HG02973 (cell line): ENCODE data around the gene ITGA3.

ENCODE experiments used
- ATAC-seq: cut with Tn5 transposase; IDR thresholded peaks from one replicate; pipeline ENCODE4 v1.9.1; 2021; ENCODE audit warnings: moderate library complexity; ENCODE audit not compliant: unreplicated experiment

ITGA3 gene

DNA sequence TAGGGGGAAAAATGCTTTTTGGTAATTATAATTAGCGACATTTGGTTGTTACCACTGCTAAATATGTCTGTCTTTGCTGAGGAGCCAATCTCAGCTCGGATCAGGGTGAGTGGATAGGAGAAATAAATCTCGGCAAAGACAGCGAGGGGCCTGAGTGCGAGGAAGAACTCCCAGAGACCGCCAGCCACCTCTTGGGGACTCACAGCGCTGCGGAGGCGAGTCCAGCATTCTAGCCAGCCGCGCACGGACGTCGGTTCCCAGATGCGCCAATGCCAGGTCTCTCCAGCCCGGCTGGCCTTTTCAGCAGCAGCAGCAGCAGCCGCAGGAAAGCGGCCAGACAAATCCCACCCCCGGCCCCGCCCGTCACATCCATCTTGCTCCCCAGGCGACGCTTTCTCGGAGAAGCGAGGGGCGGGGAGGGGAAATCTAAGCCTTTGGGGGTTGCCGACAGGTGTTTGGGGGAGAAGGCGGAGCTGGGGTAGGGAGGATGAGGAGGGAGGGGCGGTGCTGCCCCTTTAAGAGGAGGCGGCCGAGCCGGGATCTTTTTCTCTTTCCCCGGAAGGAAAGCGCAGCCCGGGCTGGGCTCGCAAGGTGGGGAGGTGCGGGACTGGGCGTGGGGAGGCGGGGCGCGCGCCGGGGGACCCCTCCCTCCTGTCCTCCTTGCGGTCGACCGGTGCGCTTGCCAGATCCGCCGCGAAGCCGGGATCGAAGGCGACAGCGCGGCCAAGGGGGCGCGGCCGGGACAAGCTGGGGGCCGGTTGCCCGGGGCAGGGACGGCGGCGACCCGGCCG, at the start of gene ITGA3:
TSS of gene ITGA3 (plus strand) at position 685 of the 791 bp plus-strand sequence. CDS start 330 bp downstream, outside the sequence.
- peak; percentile 26 for ATAC-seq

- ATAC-seq: no peak
These were observed 46.6 kb upstream of the ITGA3 start for GRCh38 chr17:50009282-50009681.

GRCh38 chr17:50013079-50013478, 42.8 kb upstream of the ITGA3 start:
- ATAC-seq: no peak

GRCh38 chr17:50014471-50015088, 41.3 kb upstream of the ITGA3 start:
- ATAC-seq: no peak

DNA sequence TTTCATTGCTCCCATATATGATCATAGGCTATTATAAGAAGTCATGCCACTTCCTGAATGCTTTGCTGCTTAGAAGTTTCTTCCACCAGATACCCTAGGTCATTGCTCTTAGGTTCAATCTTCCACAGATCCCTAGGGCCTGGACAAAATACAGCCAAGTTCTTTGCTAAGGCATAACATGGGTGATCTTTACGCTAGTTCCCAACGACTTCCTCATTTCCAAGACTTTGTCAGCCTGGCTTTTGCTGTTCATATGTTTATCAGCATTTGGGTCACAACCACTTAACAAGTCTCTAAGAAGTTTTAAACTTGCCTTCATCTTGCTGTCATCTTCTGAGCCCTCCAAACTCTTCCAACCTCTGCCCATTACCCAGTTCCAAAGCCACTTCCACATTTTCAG, 40.8 kb upstream of the ITGA3 start:
- no peak for ATAC-seq

- ATAC-seq: no peak
These were observed 37.0 kb upstream of the ITGA3 start for GRCh38 chr17:50018909-50019308.

DNA sequence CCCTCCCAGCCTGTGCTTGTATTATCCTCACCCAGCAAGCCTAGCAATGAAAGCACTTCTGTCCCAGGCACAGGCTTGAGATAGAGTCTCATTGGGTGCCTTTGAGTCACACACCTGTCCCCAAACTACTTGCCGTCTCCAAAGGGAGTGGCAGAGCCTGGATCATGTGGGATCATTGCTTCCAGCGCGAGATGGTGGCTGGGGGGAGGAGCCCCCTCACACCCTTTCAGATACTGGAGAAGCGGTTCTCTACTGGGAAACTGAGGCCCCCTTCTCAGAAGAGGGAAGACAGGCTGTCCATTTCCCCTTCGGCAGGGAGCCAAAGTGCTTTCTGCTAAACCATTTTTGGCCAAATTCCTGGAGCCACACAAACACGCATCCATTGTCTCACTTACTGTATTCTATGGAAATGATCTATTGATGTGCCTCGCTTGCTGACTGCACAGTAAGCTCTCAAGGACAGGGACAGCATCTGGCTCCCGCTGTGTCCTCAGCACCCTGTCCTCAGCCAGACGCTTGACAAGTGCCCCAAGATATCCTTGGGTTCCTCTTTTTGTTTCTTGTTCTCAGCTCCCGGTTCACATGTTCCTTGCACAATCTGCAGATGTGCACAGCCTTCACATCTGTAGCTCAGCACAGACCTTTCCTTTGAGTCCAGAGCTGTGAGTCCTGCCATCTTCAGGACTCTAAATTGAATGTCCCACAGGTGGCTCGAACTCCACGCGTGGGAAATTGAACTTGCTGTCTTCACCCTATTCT, 34.9 kb upstream of the ITGA3 start:
- no peak for ATAC-seq

- no peak for ATAC-seq
These were observed 34.1 kb upstream of the ITGA3 start for GRCh38 chr17:50021681-50022370.

DNA sequence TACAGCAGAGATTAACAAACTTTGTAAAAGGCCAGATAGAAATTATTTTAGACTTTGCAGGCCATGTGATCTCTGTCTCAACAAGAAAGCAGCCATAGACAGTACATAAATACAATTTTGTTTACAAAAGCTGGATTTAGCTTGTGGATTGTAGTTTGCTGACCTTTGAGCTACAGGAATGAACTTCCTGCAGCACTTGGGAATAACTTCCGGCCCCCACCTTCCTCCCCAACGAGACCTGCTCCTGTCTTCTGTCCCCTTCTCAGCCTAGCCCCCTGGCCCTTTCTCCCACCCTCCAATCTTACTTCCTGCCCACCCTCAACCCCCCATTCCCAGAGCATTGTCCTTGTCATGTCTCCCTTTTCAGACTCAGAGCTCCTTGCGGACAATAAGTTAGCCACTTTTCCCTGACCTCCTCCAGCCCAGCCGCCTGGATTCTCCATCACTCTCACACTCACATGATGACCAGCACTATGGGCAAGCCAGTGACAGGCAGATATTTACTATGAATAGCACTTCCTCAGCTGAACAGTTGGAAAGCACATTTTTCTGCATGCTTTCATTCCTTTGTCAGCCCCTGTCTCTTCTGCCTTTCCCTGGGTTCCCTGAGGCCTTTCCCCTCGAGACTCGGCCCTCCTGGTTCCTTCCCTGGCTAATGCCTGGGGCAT, 33.3 kb upstream of the ITGA3 start:
- ATAC-seq: no peak

- no peak for ATAC-seq
These were observed 32.4 kb upstream of the ITGA3 start for GRCh38 chr17:50023520-50023919.

DNA sequence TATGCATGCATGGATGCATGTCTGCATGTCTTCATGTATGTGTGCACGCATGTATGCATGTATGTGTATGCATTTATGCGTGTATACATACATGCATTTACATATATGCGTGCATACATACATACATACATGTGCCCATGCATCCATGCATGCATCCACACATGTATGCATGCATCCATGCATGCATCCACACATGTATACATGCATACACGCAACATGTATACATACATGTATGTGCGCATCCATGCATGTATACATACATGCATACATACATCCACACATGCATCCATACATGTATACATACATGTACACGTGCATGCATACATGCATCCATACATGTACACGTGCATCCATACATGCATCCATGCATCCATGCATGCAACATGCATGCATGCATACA, 31.1 kb upstream of the ITGA3 start:
- ATAC-seq: no peak

DNA sequence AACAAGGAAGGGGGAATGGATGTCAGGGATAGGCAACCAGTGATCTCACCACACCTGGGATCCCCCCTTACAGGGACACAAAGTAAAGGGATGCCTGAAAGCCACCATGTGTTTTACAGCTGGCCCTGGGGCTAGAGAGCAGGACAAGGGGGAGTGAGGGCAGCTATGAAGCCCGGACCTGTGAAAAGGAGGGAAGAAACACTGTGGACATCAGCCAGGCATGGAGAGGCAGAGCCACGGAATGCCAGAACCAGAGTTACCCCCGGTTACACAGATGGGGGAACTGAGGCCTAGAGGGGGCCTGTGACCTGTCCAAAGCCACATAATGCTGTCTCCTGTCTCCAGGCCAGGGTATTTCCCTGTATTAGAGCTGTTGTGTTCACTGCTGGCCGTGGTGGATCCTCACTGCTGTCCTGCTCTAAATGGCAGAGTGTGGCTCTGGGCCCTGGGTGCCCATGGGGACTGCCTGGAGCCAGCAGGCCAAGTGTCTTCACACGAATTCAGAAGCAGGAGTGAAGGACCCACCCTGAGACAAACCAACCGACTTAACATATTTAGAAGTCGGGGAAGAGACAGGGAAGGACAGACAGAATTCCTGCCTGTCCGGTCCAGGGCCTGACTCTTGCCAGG, 29.7 kb upstream of the ITGA3 start:
- ATAC-seq: no peak

GRCh38 chr17:50026837-50027171, 29.1 kb upstream of the ITGA3 start:
- ATAC-seq: no peak

DNA sequence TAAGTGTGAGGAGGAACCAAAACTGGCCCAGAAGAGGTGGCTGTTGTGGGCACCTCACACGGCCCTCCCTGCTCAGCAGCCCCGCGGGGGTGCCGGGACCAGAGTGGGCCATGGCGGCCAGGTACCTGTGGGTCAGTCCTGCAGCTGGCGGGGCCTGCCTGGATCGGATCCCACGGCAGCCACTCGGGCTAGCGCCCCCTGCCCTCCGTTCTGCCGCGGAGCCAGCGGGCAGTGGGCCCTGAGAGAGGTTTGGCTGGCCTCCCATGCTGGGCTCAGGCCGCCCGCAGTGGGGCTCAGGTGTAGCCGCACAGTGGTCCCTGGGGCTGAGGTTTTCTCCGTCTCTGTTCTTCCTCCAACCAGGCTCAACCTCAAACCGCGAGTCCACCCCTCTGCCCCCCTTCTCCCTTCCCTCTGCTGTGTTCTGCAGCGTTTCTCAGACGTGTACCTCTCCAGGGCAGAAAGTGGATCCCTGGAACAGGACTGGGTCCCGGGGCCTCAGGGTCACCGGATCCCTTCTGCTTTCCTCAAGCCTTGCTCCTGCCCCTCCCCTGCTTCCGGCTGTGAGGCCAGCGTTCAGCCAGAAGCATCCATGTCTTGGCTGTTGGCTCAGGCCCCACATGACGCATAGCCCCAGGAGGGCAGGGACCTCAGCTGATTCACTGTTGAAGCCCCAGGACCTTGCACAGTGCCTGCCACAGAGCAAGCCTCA, 28.6 kb upstream of the ITGA3 start:
- no peak for ATAC-seq

DNA sequence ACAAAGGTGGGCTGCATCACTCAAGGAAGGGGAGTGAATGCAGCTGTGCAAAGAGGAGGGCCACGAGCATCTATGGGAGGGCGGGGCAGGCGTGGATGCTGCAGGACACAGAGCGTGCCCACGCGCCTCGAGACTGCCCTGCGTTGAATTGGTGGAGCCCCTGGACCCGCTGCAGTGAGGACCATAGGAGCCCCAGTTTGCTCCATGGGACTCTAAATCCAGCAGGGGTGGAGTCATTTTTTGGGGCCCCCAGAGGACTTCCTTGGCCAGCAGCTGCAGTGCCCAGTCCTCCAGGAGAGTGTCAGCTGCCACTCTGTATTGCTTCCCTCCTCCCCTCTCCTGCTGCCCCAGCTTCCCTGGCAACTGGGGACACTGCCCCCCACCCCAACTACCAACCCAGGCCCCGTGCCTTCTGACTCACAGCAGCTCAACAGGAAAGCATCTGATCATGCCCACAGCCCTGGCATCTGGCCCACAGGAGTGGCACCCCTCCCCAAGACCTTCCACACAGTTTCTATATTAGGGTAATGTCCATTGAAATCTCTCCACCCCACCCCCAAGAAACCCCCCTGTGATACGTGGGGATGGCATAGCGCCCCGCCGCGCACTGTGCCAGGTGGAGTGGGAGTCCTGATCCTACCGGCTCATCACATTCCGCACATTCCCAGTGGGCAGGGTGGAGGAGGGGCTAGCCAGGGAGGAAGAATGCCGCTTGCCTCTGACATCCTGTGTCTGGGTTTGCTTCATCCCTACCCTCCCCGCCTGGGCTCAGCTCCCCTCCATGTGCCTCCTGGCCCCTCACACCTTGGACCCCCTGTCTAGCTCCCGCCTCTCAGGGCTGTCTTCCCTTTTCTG, 27.8 kb upstream of the ITGA3 start:
- no peak for ATAC-seq

DNA sequence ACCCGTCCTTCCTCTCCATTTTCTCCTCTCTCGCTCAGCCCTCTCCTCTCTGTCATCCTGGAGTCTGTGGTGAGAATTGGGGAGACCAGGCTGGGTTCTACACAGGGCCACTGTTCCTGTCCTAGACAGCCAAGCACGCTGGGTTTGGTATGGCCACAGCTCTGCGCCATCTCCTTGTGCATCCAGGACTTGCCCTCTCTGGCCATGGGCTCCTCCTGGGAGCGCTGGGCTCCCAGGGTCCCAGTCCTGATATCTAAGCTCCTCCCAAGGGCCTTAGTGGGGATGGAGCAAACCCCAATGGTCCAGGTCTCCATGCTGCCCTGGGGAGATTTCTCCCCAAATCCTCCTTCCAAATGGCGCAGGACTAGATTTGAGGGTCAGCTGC, 27.2 kb upstream of the ITGA3 start:
- no peak for ATAC-seq

DNA sequence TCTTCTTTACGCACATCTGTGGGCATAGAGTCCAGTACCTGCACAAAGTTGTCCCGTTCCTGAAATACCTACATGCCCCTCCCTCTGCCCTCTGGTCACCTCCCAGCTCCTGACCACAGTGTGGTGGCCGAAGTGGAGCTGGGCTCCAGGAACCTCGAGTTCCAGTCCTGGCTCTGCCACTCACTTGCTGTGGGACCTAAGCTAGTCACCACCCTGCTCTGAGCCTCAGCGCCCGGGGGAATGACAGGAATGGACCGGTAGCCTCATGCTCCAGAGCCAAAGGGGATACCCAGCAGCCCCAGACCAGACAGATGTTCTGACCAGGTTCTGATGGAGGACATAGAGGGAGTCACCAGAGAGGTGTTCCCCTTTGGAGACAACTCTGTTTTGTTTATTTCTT, 26.7 kb upstream of the ITGA3 start:
- no peak for ATAC-seq

- ATAC-seq: no peak
These were observed 22.6 kb upstream of the ITGA3 start for GRCh38 chr17:50033316-50033715.
